HepG2 (cell line): ENCODE measurements around the gene BCAR3. TPM values are rescaled to one million over a fixed set of nuclear protein-coding genes. Genes with fewer than 3 reads are reported as not detected.

ENCODE experiments used
- ATAC-seq: fragments of 200-7000 bp; cut with Tn5 transposase; 3 replicates; pipeline ENCODE4 v1.9.1; 2020; ENCODE audit warnings: mild to moderate bottlenecking, moderate library complexity
- BruUV-seq: library from RNA; stranded (reverse); fragments of 400-500 nt; replicated peaks from 2 replicates; lab custom pipeline; 2021; lab: Mats Ljungman, UMichigan
- CTCF ChIA-PET: fragments of 300-600 bp; formaldehyde crosslinking; extraction: SDS; loops from one replicate; lab custom pipeline; 2021; ENCODE audit warnings: low total read pairs, inconsistent platforms, low intra/inter-chr PET ratio; lab: Yijun Ruan, JAX
- POLR2A ChIA-PET: fragments of 350-600 bp; sonication (Branson Sonifier 250); formaldehyde crosslinking; loops from one replicate; lab custom pipeline; 2020; ENCODE audit warnings: antibody characterized with exemption, inconsistent platforms; lab: Yijun Ruan, JAX
- DNase-seq: peaks from one replicate; pipeline ENCODE4 v3.0.0-alpha.2; 2015; ENCODE audit warnings: low spot score
- FAIRE-seq: peaks from 3 replicates; lab custom pipeline; 2011; peaks lifted over from hg19 to GRCh38; lab: Jason Lieb, UNC
- H2AFZ ChIP-seq: one replicate; pipeline ENCODE4 v1.6.1; 2011; ENCODE audit warnings: low read length, inconsistent platforms
- H3K27ac ChIP-seq: fragments of 300-600 bp; 3 replicates; pipeline ENCODE4 v1.8.0; 2011; ENCODE audit warnings: mixed run types, mild to moderate bottlenecking, mixed read lengths, low read length, inconsistent platforms; ENCODE audit not compliant: insufficient read depth; ENCODE audit errors: extremely low read length
- H3K27me3 ChIP-seq, 2 experiments: fragments of 200-600 bp in 1 of 2; 2 replicates in 1 of 2; 3 replicates in 1 of 2; pipeline versions ENCODE4 v1.6.0 to v1.8.0; 2011; ENCODE audit warnings: low read length in 2 of 2, mild to moderate bottlenecking in 2 of 2, moderate library complexity in 2 of 2, inconsistent platforms in 1 of 2; ENCODE audit not compliant: insufficient read depth in 2 of 2, control insufficient read depth in 1 of 2
- H3K36me3 ChIP-seq, 2 experiments: fragments of 200-600 bp in 1 of 2; replicated peaks in 1 of 2; 2 replicates in 1 of 2; 3 replicates in 1 of 2; pipeline versions ENCODE4 v1.5.1 to v1.8.0; 2011; ENCODE audit warnings: low read length in 2 of 2, inconsistent platforms in 1 of 2; ENCODE audit not compliant: insufficient read depth in 2 of 2, control insufficient read depth in 1 of 2
- H3K4me1 ChIP-seq: 2 replicates; pipeline ENCODE4 v1.5.1; 2012; ENCODE audit warnings: low read length, inconsistent platforms; ENCODE audit not compliant: insufficient read depth
- H3K4me2 ChIP-seq: 2 replicates; pipeline ENCODE4 v1.6.0; 2011; ENCODE audit warnings: low read depth, low read length, inconsistent platforms
- H3K4me3 ChIP-seq, 3 experiments: fragments of 200-600 bp in 1 of 3; sonication (generic), shearing (Covaris generic) in 1 of 3; replicated peaks in 1 of 3; 2 replicates each; pipeline ENCODE4 v1.5.1; 2011 to 2016; ENCODE audit warnings: low read length in 3 of 3, inconsistent platforms in 2 of 3, low read depth in 2 of 3, mild to moderate bottlenecking in 2 of 3, control low read depth in 1 of 3, mixed read lengths in 1 of 3; ENCODE audit not compliant: insufficient read depth in 1 of 3
- H3K79me2 ChIP-seq: one replicate; pipeline ENCODE4 v1.6.1; 2011; ENCODE audit warnings: low read length, inconsistent platforms; ENCODE audit not compliant: insufficient read depth
- H3K9ac ChIP-seq: 2 replicates; pipeline ENCODE4 v1.6.0; 2011; ENCODE audit warnings: mild to moderate bottlenecking, low read depth, low read length, inconsistent platforms; ENCODE audit not compliant: insufficient read depth
- H3K9me3 ChIP-seq: 2 replicates; pipeline ENCODE4 v1.5.1; 2012; ENCODE audit warnings: mild to moderate bottlenecking, low read length
- H4K20me1 ChIP-seq: 2 replicates; pipeline ENCODE4 v1.6.0; 2011; ENCODE audit warnings: inconsistent platforms, mild to moderate bottlenecking, low read length, moderate library complexity; ENCODE audit not compliant: insufficient read depth
- ETV5 ChIP-seq: IDR thresholded peaks from 2 replicates; pipeline ENCODE4 v1.6.1; 2018; ENCODE audit warnings: missing biosample characterization, missing genetic modification reagents, inconsistent platforms, borderline replicate concordance
- FIP1L1 ChIP-seq: fragments of 200-400 bp; formaldehyde crosslinking; IDR thresholded peaks from 2 replicates; pipeline ENCODE4 v1.6.1; 2018; ENCODE audit warnings: low read depth, mild to moderate bottlenecking, low read length, moderate library complexity, borderline replicate concordance; ENCODE audit not compliant: insufficient read depth
- FOXO4 ChIP-seq: sonication (generic); formaldehyde crosslinking; conservative IDR thresholded peaks from 2 replicates; pipeline ENCODE4 v1.8.1; 2023; ENCODE audit warnings: missing genetic modification reagents
- GLI4 ChIP-seq: sonication (generic); formaldehyde crosslinking; IDR thresholded peaks from 2 replicates; pipeline ENCODE4 v1.5.1; 2020; ENCODE audit warnings: missing genetic modification reagents, mild to moderate bottlenecking, moderate library complexity, borderline replicate concordance
- HNRNPH1 ChIP-seq: fragments of 200-400 bp; formaldehyde crosslinking; optimal IDR thresholded peaks from 2 replicates; pipeline ENCODE3; 2017; ENCODE audit warnings: mild to moderate bottlenecking, low read depth, low read length
- PAF1 ChIP-seq: IDR thresholded peaks from 2 replicates; pipeline ENCODE4 v1.6.1; 2016; ENCODE audit warnings: missing genetic modification reagents, missing compliant biosample characterization
- PCBP1 ChIP-seq: fragments of 200-400 bp; formaldehyde crosslinking; IDR thresholded peaks from 2 replicates; pipeline ENCODE4 v1.6.1; 2017; ENCODE audit warnings: mild to moderate bottlenecking, low read depth, low read length, borderline replicate concordance
- PPARG ChIP-seq: conservative IDR thresholded peaks from 2 replicates; pipeline ENCODE4 v1.6.1; 2016; ENCODE audit warnings: missing biosample characterization, missing genetic modification reagents
- RARA ChIP-seq: IDR thresholded peaks from 2 replicates; pipeline ENCODE4 v1.6.1; 2016; ENCODE audit warnings: missing genetic modification reagents, missing compliant biosample characterization
- ZBTB8A ChIP-seq: sonication (generic); formaldehyde crosslinking; IDR thresholded peaks from 2 replicates; pipeline ENCODE4 v1.4.0; 2020; ENCODE audit warnings: mild to moderate bottlenecking, low read depth, missing genetic modification reagents, borderline replicate concordance
- ZFYVE20 ChIP-seq: sonication (generic); formaldehyde crosslinking; IDR thresholded peaks from 2 replicates; pipeline ENCODE4 v1.8.0; 2023; ENCODE audit warnings: low read depth, mild to moderate bottlenecking, moderate library complexity, missing genetic modification reagents, borderline replicate concordance
- ZNF672 ChIP-seq: sonication (generic); formaldehyde crosslinking; IDR thresholded peaks from 2 replicates; pipeline ENCODE4 v1.8.1; 2022; ENCODE audit warnings: missing genetic modification reagents
- WGBS: methylation state at CpG from one replicate; pipeline ENCODE4 v1.1.6; 2017; ENCODE audit warnings: low lambda C conversion rate; 5-methylcytosine and 5-hydroxymethylcytosine counted together
- in situ Hi-C: cut with HindIII; loops from 2 replicates; pipeline ENCODE4 v1.10.0; 2017; ENCODE audit warnings: low pct_unique_long_range_greater_than_20kb; ENCODE audit not compliant: extremely low pct_ligation_motif_present
- intact Hi-C: fragments of 100-400 bp; cut with micrococcal nuclease; formaldehyde crosslinking; loops from one replicate; pipeline ENCODE4 v1.10.0; 2022; ENCODE audit not compliant: unreplicated experiment
- polyA plus RNA-seq, 8 experiments: library from polyadenylated mRNA; depleted of rRNA in 3 of 8; stranded (reverse) in 7 of 8; unstranded in 1 of 8; fragments of >200 nt; fragmentation: Illumina TruSeq in 4 of 8; extraction: Trizol in 4 of 8; gene quantifications; 2 replicates each; pipeline versions ENCODE4 v1.2.1 to v1.2.3, GENCODE V29; 2011 to 2016; ENCODE audit warnings: low read depth in 4 of 8, missing spikeins in 1 of 8, mixed read lengths in 1 of 8; ENCODE audit not compliant: insufficient read depth in 1 of 8
- total RNA-seq, 5 experiments: library from RNA; depleted of rRNA; stranded (reverse); fragments of >200 nt; fragmentation: Illumina TruSeq; extraction: Trizol; gene quantifications; 2 replicates each; pipeline ENCODE4 v1.2.3, GENCODE V29; 2016; ENCODE audit warnings: low read depth in 1 of 5
- TF ChIP-seq, protein P1 (sequence below): IDR thresholded peaks from 2 replicates; pipeline ENCODE4 v1.6.1; 2016
- TF ChIP-seq, protein P2 (sequence below): sonication (generic); formaldehyde crosslinking; IDR thresholded peaks from 2 replicates; pipeline ENCODE4 v1.5.0; 2020; ENCODE audit warnings: missing genetic modification reagents

The BCAR3 gene
- total and polyA plus RNA-seq, 2 of the 13 experiments (the other 11 are each of a cell fraction or from before 2014, with no cell fraction given), result 3.6 to 4.8 TPM

DNA sequence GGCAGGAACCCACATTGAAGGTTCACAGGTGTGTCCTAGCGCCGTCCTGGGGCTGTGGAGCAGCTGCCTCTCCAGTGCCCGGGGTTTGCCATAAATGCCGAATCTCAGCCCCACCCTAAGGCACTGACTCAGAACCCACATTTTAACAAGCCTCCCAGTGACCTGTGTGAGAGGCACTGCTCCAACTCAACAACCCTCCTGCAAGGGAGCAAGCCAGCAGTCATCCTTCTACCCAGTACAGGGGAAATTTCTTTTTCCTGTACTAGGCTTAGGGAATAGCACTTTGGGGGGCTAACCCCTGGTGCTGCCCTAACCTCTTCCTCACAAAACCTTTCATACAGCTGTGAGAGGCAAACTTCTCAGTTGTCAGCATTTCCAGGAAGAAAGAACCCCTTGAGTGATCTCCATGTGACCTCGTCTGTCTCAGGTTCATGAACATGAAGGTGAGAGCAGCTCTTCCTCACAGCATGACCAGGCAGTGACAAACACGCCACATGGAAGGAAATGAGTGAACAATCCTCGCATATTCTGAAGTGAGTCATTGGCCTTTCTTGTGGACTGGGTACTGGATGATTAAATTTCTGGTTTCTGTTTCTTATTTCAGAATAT lies 11.4 kb upstream of the BCAR3 start:
- TF ChIP-seq RARA (CRISPR knock-in tag) (0 out of 2 replicates have a peak, but pooled peaks have one; percentile 13), ZBTB8A (no peak), PAF1 (no peak), GLI4 (no peak), FIP1L1 (no peak)
- TF ChIP-seq, protein P1, sequence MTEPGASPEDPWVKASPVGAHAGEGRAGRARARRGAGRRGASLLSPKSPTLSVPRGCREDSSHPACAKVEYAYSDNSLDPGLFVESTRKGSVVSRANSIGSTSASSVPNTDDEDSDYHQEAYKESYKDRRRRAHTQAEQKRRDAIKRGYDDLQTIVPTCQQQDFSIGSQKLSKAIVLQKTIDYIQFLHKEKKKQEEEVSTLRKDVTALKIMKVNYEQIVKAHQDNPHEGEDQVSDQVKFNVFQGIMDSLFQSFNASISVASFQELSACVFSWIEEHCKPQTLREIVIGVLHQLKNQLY (CRISPR knock-in tag), result no peak
- TF ChIP-seq, all 625 proteins: peak for 1
- Histone ChIP-seq H3K9me3 (no peaks in the 10 kb centered on the region), H3K79me2 (no peaks in the 10 kb centered on the region), H3K27ac (no peak overlapping the region), H3K4me1 (peaks cover 44% of the 10 kb centered on the region), H3K4me3 (no peak overlapping the region), H3K9ac (no peak overlapping the region), H3K4me2 (no peak overlapping the region; the same call in 1 of the 2 replicates), H3K36me3 (no peaks in the 10 kb centered on the region), H4K20me1 (no peaks in the 10 kb centered on the region), H3K27me3 (peaks cover 2 to 3% of the 10 kb centered on the region in 2 experiments; a peak in 2 of 5 replicates), H2AFZ (no peak overlapping the region)
- ATAC-seq (no peak), FAIRE-seq (no peak), DNase-seq (peak; percentile 27)
- no TSS peak for BruUV-seq
- in situ Hi-C loops, result no loop called here
- intact Hi-C loops, result no loop called here
- POLR2A ChIA-PET, result interaction anchor here (1.6 kb wide), 1 partner anchor 153 kb away, joined by 3 read pairs; no protein-coding TSS in a partner anchor
- CTCF ChIA-PET, result no interaction called here
- 14% methylated on average over 5 of the region's 7 CpGs for WGBS

DNA sequence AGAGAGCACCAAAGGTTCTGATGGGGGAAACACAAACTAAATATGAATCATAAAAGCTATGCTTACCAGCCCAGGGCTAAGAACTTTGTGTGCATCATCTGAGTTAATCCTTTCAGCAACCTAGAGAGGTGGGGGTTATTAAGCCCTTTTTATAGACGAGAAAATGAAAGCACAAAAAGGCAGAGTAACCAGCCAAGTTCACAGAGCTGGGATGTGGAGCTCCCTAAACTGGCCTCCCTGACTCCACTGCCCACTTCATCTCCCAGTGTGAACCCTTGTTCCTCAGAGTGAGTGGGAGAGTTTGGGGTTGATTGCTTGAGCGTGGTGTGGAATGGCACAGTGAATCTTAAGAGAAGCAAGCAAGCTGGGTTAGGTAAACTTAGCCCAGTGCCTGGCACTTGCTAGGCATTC lies 10.8 kb upstream of the BCAR3 start:
- Histone ChIP-seq H3K4me3 (no peak overlapping the region), H3K9ac (0 out of 2 replicates have a peak overlapping the region, but pooled peaks have one; percentile 4), H3K4me2 (no peak overlapping the region; the same call in 1 of the 2 replicates), H3K9me3 (no peaks in the 10 kb centered on the region), H3K27ac (no peak overlapping the region), H4K20me1 (no peaks in the 10 kb centered on the region), H3K36me3 (no peaks in the 10 kb centered on the region), H2AFZ (no peak overlapping the region), H3K79me2 (no peaks in the 10 kb centered on the region), H3K4me1 (peaks cover 44% of the 10 kb centered on the region), H3K27me3 (peaks cover 2 to 3% of the 10 kb centered on the region in 2 experiments; a peak in 2 of 5 replicates)
- no peak for DNase-seq
- BruUV-seq, result no TSS peak
- FAIRE-seq, result no peak
- in situ Hi-C loops (no loop called here), intact Hi-C loops (no loop called here)
- ATAC-seq, result no peak
- ChIA-PET CTCF (no interaction called here), POLR2A (interaction anchor here (1.6 kb wide), 1 partner anchor 154 kb away, joined by 3 read pairs; no protein-coding TSS in a partner anchor)
- 23% methylated on average over 2 of the region's 2 CpGs for WGBS
- TF ChIP-seq PPARG (CRISPR knock-in tag) (no peak), ZNF672 (no peak), ZFYVE20 (no peak), PCBP1 (no peak), HNRNPH1 (no peak), FOXO4 (CRISPR knock-in tag) (no peak), ETV5 (CRISPR knock-in tag) (no peak)
- TF ChIP-seq, protein P2, sequence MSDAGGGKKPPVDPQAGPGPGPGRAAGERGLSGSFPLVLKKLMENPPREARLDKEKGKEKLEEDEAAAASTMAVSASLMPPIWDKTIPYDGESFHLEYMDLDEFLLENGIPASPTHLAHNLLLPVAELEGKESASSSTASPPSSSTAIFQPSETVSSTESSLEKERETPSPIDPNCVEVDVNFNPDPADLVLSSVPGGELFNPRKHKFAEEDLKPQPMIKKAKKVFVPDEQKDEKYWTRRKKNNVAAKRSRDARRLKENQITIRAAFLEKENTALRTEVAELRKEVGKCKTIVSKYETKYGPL (CRISPR knock-in tag), result no peak
